Activated CD4-positive, alpha-beta T cell treated with anti-CD3 and anti-CD28 coated beads for 1 hour (primary cell): ENCODE results near the gene FGFRL1.

Source experiments
- DNase-seq: peaks from one replicate; pipeline ENCODE4 v3.0.0-alpha.2; 2020

Gene FGFRL1

GRCh38 chr4:1024882-1025545 lies 13.6 kb downstream of the FGFRL1 start:
- DNase-seq = no peak

- DNase-seq = no peak
These were observed 14.7 kb downstream of the FGFRL1 start for GRCh38 chr4:1026115-1026514.

GRCh38 chr4:1027219-1027914 lies 15.9 kb downstream of the FGFRL1 start:
- no peak for DNase-seq

- no peak for DNase-seq
These were observed 16.5 kb downstream of the FGFRL1 start for GRCh38 chr4:1027915-1028238.

GRCh38 chr4:1028574-1029220 lies 17.3 kb downstream of the FGFRL1 start:
- DNase-seq = no peak

DNA sequence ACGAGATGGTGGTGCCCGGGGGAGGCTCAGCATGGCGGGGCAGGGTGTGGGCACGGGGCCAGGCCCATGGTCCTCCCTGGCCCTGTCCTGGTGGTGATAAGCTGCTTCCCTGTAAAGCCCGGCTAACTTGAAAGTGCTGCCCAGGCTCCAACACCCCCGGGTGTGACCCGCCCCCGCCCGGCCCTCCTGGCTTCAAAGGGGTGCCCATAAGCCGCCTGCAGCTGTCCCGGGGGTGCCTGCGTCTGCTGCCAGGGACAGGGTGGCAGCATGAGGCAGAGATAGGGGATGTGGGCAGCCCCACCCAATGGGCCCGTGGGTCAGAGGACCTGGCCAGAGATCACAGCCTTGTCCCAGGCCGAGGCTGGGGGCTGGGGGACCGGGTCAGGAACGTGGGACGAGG lies 18.1 kb downstream of the FGFRL1 start:
- DNase-seq = no peak

DNA sequence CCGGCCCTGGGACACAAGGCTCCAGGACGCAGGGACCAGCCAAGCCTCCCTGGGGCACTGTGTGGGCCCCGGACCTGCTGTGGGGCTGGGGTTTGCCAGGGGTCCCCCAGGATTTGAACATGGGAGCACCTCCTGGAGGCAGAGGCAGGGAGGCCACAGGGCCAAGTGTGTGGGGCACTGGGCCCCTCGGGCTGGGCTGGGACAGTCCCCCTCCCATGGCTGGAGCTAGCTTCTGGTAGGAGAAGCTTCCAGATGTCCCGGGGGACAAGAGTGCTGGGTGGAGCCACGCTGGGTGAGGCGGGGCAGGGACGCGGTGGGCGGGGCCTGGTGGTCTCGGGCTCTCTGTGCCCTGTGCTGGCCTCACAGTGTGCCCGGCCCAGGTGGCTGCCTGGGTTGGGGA lies 18.6 kb downstream of the FGFRL1 start:
- DNase-seq = no peak

DNA sequence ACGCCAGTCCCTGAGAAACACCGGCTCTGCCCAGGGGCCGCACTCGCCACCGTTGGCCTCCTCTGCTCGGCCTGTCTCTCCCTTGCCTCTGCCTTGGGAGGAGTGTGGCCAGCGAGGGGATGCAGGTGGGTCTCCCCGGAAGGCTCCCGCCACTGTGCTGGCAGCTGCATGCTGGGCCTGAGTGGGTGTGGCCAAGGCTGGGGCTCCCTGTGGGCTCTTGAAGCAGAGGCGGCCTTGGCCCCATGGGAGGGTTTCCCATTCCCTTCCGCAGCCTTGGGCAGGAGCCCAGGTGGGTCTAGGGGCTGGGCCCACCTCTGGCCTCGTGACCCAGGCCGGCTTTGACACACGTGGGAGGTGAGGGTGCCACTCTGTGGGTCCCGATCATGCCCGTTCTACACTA lies 19.1 kb downstream of the FGFRL1 start:
- no peak for DNase-seq

GRCh38 chr4:1031346-1031745 lies 19.9 kb downstream of the FGFRL1 start:
- no peak for DNase-seq

DNA sequence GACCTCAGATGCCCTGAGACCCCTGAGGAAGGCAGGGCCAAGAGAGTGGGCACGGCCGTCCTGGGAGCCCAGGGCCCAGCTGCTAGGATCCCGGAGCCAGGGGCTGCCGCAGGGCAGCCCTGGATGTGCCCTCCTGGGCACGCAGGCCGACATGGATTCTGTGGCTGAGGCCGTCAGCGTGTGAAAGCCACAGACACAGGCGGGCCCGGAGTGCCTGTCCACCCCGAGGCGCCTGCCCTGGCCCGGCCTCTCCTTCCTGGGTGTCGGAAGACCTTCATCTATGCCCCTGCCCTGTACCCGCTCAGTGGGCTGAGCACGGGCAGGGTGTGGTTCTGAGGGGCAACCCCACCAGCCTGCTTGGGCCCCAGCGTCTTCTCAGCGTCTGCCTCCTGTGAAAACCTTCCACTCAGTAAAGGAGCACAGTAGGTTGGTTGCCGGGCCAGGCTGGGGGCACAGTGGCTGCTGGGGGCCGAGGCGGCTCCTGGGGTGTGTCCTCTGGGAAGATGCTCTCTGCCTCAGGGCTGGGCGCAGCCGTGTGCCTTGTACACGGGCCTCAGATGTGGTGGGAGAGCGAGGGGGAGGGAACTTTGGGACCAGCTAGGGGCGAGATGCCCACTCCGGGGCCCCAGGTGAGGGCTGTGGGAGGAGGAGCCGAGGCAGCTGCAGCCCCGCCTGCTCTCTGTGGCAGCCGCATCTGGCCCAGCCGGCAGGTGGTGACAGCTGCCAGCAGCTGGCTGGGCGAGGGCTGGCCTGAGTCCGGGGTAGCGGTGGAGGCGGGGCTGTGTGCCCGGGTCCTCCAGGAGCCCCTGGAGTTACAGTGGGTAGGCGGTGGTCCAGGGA lies 20.8 kb downstream of the FGFRL1 start:
- no peak for DNase-seq

DNA sequence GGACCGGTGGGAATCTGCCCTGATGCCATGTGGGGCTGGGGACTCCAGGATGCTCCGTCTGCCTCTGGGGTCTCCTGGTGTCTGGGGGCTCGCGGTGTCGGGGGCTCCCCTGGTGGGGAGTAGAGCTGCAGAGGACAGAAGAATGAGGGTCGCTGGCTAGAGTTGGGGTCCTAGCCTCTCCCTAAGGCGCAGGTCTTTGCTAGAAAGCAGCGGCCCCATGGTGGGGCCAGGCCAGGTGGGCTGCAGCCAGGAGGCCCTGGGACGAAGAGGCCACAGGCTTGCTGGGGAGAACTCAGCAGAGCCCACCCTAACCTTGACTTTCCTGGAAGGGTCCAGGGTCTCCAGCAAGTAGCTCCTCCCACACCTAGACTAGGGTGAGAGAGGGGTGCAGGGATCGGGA lies 21.4 kb downstream of the FGFRL1 start:
- DNase-seq = no peak

DNA sequence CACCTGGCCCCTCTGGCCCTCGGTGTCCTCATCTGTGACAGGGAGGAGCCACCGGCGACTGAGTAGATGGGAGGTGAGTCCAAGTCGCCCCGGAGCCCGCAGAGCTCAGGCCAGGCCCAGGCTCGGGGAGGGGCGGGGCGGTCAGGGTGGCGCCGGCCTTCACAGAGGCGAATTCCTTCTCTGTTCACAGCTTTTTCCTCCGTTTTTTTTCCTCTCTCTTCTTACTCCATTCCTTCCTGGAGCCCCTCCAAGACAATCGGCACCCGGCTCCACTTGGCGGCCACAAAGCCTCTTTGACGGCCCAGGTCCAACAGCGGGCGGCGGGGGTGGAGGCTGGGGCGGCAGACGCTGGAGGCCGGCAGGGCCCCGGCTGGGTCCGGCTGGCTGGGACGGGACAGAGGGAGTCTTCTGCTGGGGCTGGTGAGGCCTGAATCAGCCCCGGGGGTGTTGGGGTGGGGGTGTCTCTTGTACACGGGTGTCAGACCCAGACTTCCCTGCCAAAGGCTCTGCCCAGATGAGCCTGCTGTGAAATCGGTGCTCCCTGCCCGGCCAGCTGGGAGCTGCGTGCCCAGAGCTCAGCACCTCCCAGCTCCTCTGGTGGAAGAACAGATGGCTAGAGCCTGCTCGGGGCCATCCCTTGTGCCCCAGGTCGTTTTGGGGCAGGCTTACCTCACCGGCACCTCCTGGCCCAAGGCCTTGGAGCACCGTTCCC lies 22.6 kb downstream of the FGFRL1 start:
- DNase-seq = no peak

GRCh38 chr4:1035510-1035909 lies 24.1 kb downstream of the FGFRL1 start:
- no peak for DNase-seq

GRCh38 chr4:1036095-1036494 lies 24.7 kb downstream of the FGFRL1 start:
- DNase-seq = no peak

GRCh38 chr4:1036976-1037810 lies 25.8 kb downstream of the FGFRL1 start:
- no peak for DNase-seq

DNA sequence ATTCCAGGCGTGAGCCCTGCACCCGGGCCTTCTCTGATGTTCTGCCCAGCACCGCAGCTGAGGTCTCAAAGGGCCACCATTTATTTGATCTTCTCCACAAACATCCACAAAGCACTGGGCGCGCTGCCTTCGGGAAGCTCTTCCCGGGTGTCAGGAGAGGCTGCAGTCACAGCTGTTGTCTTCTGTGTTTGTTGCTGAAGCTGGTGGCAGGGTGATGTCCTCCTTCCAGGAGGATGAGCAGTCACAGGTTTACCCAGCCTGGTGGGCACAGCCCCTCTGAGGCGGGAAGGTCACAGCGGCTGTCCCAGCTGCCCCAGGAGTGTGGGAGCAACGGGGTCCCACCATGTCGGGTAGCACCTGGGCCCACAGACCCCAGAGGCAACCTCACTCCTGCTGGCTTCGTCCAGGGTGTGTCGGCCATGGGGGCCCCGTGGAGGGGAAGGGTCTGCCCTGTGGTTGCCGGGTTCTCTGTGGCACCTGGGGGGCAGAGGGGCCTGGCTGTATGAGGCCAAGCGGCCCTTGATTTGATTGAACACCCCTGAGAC lies 27.6 kb downstream of the FGFRL1 start:
- DNase-seq = no peak

DNA sequence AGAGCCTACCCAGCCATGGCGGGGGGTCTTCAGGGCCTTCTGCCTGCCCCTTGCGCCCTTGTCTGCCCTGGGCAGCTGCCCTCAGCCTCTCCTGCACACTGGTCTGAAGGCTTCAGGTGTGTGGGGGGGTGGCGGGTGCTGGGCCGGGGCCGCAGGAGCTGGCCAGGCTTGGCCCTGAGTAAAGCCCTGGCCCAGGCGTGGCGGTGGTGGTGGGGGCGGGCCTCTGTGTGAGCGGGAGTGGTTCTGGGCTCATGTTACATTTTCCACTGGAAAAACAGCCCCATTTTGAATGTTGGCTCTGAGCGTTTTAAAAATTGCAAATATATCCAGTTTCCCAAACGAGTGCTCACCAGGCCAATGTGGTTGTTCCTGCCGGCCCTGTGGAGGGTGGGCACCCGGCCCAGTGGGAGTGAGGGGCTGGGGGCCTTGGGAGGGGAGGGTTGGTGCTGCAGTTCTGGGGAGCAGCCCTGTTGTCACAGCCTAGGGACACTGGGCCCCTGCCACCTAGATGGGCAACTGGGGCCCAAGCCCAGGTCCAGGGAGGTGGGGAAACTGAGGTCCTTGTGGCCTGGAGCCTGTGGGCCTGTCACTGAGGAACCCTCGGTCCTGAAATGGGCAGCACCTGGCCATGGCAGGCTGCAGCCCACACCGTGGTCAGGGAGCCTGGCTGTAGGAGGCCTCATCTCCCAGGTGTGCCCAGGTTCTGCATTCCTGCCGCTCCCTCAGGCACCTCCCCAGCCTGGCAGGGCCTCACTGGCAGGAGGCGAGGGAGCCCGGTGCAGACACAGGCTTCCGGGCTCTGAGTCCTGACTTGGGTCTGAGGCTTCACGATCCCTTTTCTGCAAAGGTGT lies 28.3 kb downstream of the FGFRL1 start:
- no peak for DNase-seq

- DNase-seq = no peak
These were observed 29.1 kb downstream of the FGFRL1 start for GRCh38 chr4:1040344-1041146.

DNA sequence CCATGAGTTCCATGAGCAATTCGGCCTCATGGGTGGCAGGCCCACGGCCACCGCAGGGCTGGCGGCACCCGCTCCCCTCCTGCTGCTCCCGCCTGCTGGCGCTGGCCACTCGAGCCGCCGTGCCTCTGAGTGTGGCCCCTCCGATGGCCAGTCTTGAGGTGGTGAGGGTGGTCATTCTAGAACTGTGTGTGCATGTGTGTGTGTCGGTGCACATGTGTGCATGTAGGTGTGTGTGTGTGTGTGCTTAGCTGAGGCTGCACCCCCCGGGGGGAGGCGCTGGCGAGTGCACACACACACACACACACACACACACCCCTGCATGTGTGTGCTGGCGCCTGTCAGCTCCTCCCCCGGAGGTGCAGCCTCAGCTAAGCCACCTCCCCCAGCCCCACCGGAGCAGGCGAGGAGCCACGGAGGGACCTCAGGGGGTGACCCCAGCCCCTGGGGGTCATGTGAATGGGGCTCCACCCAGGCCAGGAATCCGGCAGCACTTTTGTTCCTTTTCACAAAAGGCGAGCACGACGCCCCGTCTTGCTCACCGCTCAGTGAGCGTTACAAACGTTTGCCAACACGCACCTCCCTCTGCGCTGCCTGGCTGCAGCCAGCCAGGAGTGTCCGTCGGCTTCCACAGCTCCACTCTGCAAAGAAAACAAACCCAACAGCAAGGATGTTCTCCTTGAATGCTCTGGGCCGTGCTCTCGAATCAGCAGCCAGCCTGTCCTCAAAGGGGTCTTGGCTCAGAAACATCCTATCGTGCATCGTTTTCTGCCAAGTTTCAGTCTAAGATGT lies 29.9 kb downstream of the FGFRL1 start:
- DNase-seq = no peak
